Stimulated activated CD8-positive, alpha-beta memory T cell treated with anti-CD3 and anti-CD28 coated beads, Interleukin-4, amount 100 ng/mL, for 1 hour (primary cell): ENCODE measurements around the gene MRPS35.

Source experiments
- DNase-seq, 2 donors: peaks; one replicate each; pipeline ENCODE4 v3.0.0-alpha.2; 2020; ENCODE audit warnings: low read depth in 2 of 2, low spot score in 1 of 2

The MRPS35 gene

GRCh38 chr12:27710592-27711316, at the start of gene MRPS35:
TSS of gene MRPS35 (plus strand) at chr12:27710832. CDS start at chr12:27710844, 12 bp downstream.
- peak; percentile 75 to 86 for DNase-seq

- no peak for DNase-seq
These were observed 44.9 kb upstream of the MRPS35 start for GRCh38 chr12:27665704-27666103.

GRCh38 chr12:27666510-27666909, 44.1 kb upstream of the MRPS35 start:
- DNase-seq, result no peak

GRCh38 chr12:27667540-27667939, 43.1 kb upstream of the MRPS35 start:
- DNase-seq, result no peak

GRCh38 chr12:27672051-27672450, 38.6 kb upstream of the MRPS35 start:
- no peak for DNase-seq

GRCh38 chr12:27672643-27673042, 38.0 kb upstream of the MRPS35 start:
- DNase-seq, result no peak

GRCh38 chr12:27673101-27673718, 37.4 kb upstream of the MRPS35 start:
- DNase-seq, result no peak

- DNase-seq, result no peak
These were observed 35.6 kb upstream of the MRPS35 start for GRCh38 chr12:27674989-27675388.

GRCh38 chr12:27680619-27681018, 30.0 kb upstream of the MRPS35 start:
- no peak for DNase-seq

- DNase-seq, result no peak
These were observed 28.1 kb upstream of the MRPS35 start for GRCh38 chr12:27682534-27682933.

GRCh38 chr12:27685274-27685673, 25.4 kb upstream of the MRPS35 start:
- no peak for DNase-seq

- no peak for DNase-seq
These were observed 24.5 kb upstream of the MRPS35 start for GRCh38 chr12:27686147-27686546.

GRCh38 chr12:27688671-27689070, 22.0 kb upstream of the MRPS35 start:
- no peak for DNase-seq

GRCh38 chr12:27689558-27690180, 21.0 kb upstream of the MRPS35 start:
- no peak for DNase-seq

- no peak for DNase-seq
These were observed 17.2 kb upstream of the MRPS35 start for GRCh38 chr12:27693403-27693802.

- DNase-seq, result no peak
These were observed 14.9 kb upstream of the MRPS35 start for GRCh38 chr12:27695556-27696292.

GRCh38 chr12:27696293-27696652, 14.4 kb upstream of the MRPS35 start, which contains the start of gene REP15:
TSS of gene REP15 (plus strand) at chr12:27696447. CDS start at chr12:27696563, 116 bp downstream.
- no peak for DNase-seq

- no peak for DNase-seq
These were observed 13.6 kb upstream of the MRPS35 start for GRCh38 chr12:27696864-27697564.

GRCh38 chr12:27703720-27704452, 6.7 kb upstream of the MRPS35 start:
- peak; percentile 5 to 51 for DNase-seq

- no peak for DNase-seq
These were observed 5.4 kb upstream of the MRPS35 start for GRCh38 chr12:27705263-27705662.
